ENCODE measurements around the gene CANT1.
"Not testable (repeated sequence)": the region's sequence is repeated elsewhere in the genome, so short reads cannot be mapped to it uniquely, and the experiment has no call there.

CANT1 gene

DNA sequence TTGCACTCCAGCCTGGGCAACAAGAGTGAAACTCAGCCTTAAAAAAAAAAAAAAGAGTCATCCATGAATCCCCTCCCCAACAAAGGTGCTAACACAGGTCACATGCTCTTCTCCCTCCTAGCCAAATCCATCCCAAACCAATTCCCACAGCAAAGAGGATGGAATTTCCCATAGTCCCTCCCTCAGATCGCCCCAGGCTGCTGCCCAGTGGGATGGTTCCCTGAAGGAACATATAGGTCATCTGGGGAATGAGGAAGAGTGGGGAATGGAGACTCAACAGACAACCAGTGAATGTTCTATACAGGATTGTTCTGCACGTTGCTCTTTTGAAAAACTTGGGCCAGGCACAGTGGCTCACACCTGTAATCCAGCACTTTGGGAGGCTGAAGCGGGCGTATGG is 48.0 kb downstream of the CANT1 start:
- DNase-seq (ENCODE audit: low read depth in 3 of 3), result no peak

DNA sequence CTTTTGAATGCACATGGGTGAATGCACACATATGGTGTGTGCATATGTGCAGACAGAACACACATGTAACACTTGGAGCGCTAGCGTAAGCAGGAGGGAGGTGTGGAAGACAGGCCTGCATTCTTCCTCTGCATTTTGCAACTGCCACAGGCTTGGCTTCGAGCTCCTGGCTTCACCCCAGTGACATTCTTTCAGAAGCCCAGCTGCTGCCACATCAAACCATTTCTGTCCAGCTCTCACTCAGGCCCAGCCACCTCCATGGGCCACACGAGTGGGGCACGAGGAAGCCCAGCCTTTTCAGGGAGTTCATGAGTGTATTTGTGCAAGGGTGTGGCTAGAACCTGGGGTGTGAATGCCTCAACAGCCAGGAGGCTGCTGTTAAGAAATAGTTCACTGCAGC is 48.6 kb downstream of the CANT1 start:
- DNase-seq (ENCODE audit: low read depth in 3 of 3), result no peak

DNA sequence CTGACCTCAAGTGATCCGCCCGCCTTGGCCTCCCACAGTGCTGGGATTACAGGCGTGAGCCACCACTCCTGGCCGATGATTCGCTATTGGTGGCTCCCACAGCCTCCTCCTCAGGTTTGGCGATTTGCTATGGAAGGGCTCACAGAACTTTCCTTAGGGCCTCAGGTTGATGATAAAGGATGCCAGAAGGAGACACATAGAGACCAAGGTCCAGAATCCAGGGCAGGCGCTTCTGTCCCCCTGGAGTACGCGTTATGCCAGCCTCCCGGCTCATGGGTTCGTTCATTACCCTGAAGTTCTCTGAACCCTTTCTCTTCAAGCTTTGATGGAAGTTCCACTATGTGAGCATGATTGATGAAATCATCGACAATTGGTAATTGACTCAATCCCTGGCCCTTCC is 49.8 kb downstream of the CANT1 start:
- no peak for DNase-seq (ENCODE audit: low read depth in 3 of 3)

DNA sequence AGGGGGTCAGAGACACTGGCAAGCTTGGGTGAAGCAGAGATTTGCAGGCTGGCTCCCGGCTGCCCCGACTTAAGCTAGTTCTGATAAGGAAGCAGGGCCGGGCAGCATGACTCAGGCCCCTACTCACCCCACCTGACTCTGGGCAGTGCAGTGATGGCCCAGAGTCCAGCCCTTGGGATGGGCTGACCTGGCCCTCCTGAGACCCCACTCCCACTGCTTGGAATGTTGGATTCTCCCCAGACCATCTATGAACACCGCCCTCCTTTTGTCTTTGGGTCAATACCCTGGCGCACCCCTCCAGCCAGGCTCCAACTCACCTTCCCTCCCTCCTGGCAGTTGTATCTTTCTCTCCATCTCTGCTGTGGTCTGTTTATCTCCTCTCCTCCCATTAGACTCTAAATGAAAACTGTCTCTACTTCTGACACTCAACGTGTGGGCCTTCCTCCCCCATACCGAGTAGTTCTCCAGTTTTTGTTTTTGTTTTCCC is 50.9 kb downstream of the CANT1 start:
- no peak for DNase-seq (ENCODE audit: low read depth in 3 of 3)

DNA sequence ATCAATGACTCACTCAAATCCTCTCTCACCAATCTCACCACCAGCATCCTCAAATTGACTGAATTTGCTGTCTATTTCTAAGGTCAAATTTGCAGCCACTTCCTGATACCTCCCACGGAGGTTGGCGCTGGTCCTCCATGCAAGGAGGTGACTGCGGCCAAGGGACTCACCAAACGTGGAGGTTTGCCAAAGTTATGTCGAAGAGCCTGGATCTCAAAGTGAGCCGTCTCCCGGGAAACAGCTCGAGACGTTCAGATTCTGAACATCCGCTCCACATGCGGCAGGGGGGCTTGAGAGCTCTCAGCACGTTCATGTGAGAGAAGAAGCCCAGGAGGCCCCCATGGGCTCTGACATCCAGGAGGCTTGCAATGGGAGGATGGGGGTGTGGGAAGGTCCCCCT is 52.4 kb downstream of the CANT1 start:
- DNase-seq (ENCODE audit: low read depth in 3 of 3), result no peak

DNA sequence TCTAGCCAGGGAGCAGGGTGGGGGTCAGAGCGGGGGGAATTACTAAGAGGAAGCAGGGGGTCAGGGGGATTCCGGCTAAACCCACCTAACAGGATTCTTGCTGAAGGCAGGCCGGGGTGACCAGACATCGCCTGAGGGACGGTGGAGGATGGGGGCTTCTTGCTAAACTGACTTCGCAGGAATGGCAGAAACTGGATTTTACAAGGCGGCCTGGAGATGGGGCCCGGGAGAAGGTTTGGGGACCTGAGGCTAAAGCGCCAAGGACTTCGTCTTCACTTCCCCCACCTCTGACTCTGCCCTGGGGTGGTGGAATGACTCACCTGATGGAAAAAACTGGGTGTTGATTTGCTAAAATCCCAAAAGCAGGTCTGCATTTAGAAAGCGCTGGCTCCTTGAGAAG is 53.3 kb downstream of the CANT1 start:
- no peak for DNase-seq (ENCODE audit: low read depth in 3 of 3)

DNA sequence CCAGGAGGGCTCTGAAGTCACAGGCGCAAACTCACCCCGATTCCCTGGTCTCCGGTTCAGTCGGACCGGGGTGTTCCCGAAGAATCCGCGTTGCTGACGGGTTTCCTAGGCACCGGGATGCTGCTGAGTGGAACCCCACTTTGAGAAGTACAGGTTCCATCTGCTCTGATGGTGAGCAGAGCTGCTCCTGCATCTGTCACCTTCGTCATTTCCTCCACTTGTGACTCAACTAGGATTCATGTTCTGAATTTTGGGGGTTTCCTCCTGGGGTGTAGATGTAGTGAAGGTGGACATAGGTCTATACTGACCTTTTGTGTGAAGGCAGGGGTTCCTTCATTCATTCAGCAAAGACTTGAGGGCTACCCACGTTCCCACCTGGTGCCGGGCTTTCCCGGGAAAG is 54.9 kb downstream of the CANT1 start:
- DNase-seq (ENCODE audit: low read depth in 3 of 3), result no peak

DNA sequence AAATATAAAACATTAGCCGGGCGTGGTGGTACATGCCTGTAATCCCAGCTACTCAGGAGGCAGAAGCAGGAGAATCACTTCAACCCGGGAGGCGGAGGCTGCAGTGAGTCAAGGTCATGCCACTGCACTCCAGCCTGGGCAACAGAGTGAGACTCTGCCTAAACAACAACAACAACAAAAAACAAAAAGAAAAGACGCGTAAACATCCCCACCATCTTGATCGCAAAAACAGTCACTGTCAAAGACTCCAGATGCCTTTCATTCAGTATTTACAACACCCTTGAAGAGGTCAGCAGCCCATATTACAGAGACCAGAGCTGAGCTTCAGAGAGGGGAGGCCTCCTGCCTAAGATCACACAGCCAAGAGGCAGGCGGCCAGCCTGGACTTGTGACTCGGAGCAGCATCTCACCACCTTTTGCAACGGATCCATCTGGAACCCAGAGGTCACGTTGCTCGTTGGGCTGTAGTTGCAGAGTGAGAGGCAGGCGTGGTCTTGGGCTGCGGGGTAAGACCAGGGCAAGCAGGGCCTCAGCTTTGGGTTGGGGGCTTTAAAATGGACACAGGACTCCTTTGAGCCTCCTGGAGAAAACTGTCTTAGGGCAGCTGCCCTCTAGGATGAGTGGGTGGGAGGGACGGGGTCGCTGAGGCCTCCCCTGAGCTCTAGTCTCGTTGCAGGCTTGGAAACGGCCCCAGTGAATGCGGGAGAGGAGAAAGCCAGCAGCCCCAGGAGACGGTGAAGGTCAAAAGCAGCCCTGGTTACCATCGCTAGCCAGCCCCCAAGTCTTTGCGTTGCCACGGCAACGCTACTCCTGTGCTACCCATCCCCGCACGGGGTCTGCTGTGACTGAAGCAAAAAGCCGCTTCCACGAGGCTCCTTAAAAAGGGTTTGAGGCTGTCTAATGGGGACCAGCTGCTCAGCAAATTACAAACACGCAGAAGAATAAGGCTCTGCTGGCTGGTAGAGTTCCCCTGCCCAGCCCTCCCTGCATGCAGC is 55.9 kb downstream of the CANT1 start:
- DNase-seq (ENCODE audit: low read depth in 3 of 3), result no peak

DNA sequence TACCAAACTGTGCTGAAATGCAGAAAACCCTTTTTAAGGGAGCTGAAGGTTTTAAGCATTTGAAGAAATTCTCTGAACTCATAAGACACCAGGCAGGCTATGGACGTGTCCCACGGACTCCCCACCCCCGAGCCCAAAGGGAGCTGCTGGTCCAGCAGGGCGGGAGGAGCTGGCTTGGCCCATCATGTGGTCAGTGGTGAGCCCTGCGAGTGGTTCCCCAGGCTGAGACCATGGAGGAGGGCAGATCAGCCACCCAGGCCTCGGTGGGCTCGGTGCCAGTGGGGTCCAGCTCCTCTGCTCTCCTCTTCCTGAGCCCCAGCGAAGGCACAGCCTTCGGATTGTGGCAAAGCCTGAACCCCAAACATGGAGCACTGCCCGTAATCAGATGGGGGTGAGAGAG is 56.9 kb downstream of the CANT1 start:
- DNase-seq (ENCODE audit: low read depth in 3 of 3), result no peak

DNA sequence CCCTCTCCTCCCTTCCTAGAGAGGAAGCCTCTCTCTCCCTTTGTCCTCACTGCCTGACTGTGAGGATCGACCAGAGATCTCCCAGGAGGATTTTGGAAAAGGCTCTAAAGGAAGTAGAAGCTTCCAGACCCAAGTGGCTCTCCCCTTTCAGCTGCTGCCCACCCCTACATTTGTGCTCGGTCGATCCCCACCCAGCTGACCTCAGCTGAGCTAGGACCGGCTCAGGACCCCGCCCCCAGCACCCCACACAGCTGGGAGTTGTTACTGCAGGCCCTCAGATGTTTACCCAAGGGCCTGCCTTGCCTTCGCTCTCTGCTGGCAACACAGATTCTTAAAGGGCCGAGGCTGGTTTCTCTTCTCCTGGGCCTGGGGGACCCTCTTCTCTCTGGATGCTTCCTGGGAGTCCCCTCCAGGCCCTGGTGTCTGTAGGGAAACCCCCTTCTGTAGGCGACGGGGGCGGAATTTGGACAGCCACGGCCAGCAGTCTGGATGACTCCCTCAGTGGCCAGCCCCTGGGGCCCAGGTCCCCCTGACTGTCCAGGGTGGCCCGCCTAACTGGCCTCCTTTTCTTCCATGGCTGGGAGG is 57.5 kb downstream of the CANT1 start:
- DNase-seq (ENCODE audit: low read depth in 3 of 3), result no peak

DNA sequence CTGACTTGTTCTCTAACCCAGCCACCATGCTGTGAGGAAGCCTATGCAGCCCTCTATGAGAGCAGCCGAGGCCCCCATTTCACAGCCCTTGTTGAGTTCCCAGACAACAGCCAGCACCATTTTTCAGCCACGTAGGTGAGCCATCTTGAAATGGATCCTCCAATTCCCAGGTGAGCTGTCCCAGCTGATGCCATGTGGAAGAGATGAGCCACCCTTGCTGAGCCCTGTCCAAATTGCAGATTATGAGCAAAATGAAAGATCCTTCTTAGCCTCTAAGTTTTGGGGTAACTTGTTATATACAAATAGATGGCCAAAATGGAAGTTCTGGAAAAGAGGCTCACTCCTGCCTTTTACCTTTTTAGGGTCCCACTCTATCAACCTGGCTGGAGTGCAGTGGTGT is 58.7 kb downstream of the CANT1 start:
- DNase-seq (ENCODE audit: low read depth in 3 of 3), result no peak

DNA sequence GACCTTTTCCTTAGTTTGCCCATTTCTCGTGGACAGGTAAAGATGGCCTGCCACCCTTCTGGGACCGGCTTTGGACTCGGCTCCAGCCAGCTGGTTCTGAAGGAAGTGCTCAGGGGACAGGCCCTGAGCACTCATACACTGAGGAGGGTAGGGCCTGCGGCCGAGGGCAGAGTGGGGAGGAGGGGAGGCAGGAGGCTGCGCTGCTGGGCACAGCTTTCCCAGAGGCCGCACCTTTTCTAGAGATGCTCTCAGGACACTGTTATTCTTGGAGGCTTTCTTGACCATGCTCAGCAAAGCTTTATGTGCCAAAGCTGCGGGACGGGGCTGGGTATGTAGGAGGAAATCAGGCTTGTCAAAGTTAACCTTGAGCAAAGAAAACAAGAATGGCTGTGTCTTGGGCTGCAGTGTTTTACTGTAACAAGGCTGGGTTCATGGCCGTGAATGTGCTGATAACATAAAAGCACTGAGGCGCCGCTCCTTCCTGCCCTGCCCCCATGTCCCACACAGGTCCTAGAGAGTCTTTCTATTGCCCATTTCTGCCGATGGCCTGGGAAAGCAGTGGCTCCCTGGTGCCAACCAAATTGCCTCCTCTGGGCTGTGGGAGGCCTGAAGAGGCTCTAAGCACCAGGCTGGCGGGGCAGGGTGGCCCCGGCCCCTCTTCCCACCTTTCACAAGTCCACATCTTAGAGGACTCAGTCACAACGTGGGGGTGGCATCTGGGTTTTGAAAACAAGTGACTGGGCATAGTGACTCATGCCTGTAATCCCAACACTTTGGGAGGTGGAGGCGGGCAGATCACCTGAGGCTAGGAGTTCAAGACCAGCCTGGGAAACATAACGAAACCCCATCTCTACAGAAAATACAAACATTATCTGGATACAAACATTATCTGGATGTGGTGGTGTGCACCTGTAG is 62.1 kb downstream of the CANT1 start:
- DNase-seq (ENCODE audit: low read depth in 3 of 3), result no peak

DNA sequence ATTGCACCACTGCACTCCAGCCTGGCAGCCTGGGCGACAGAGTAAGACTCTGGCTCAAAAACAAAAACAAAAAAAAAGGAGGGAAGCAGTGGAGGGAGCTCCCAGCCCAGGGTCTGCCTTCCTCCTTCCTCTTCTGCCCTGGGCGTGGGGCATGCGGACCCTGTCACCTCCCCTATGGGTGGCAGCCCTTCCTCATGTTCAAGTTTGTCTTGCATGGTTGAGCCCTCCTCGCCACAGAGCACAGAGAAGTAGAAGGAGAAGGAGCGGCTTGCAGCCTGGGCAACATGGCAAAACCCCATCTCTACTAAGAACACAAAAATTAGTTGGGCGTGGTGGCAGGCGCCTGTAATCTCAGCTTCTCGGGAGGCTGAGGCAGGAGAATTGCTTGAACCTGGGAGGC is 62.9 kb downstream of the CANT1 start:
- DNase-seq (ENCODE audit: low read depth in 3 of 3), result no peak

DNA sequence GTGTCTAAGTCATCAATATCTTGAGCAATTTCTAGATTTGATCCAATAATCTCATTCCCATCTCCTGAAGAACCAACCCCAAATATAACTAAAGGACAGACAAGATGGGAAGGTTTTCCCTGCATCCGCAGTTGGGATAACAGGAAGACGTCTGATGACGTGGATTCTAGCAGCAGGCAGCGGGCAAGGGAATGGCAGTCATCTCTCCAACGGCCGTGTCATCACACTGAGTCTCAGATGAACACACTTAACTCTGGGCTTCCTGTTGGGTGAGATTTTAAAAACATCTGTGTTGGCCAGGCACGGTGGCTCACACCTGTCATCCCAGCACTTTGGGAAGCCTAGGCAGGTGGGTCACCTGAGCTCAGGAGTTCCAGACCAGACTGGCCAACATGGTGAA is 63.4 kb downstream of the CANT1 start:
- no peak for DNase-seq (ENCODE audit: low read depth in 3 of 3)

DNA sequence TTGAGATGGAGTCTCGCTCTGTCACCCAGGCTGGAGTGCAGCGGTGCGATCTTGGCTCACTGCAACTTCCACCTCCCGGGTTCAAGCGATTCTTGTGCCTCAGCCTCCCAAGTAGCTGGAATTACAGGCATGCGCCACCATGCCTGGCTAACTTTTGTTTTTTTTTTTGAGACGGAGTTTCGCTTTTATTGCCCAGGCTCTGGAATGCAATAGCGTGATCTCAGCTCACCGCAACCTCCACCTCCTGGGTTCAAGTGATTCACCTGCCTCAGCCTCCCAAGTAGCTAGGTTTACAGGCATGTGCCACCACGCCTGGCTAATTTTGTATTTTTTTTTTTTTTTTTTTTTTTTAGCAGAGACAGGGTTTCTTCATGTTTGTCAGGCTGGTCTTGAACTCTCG is 64.1 kb downstream of the CANT1 start:
- DNase-seq (ENCODE audit: low read depth in 3 of 3), result not testable (repeated sequence)

DNA sequence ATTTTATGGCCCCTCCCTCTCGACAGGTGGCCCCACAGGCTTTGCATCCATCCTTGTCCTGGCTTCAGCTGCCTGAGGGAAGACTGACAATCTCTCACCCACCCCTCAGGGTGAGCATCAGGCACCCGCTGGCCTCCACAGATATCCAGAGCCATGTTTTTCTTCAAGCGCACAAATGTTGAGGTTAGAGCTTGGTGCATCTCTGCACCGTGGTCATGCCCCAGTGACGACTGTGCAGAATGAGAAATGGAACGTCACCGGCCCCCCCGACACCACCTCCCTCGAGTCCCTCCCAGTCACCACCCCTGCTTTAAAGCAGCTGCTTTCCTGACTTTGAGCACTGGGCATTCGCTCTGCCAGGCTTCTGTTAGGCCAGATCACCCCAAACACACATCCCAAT is 64.6 kb downstream of the CANT1 start:
- DNase-seq (ENCODE audit: low read depth in 3 of 3), result no peak

DNA sequence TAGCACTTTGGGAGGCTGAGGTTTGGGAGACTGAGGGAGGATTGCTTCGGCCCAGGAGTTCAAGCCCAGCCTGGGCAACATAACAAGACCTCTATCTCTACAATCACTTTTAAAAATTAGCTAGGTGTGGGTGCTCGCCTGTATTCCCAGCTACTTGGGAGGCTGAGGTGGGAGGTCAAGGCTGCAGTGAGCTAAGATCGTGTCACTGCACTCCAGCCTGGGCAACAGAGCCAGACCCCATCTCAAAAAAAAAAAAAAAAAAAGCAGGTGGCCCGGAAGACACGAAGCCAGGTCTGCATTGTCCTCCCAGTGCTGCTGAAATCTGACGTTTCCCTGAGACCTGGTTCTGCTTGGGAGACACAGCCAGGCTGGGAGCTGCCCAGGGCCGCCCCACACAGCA is 65.5 kb downstream of the CANT1 start:
- no peak for DNase-seq (ENCODE audit: low read depth in 3 of 3)
